ENCODE results near the gene CDC16. TPM values are rescaled to one million over a fixed set of nuclear protein-coding genes. Genes with fewer than 3 reads are reported as not detected.

Gene CDC16
- total and polyA plus RNA-seq, 2 of the 4 experiments (the other 2 are of a cell fraction), result 41.6 to 66.6 TPM

DNA sequence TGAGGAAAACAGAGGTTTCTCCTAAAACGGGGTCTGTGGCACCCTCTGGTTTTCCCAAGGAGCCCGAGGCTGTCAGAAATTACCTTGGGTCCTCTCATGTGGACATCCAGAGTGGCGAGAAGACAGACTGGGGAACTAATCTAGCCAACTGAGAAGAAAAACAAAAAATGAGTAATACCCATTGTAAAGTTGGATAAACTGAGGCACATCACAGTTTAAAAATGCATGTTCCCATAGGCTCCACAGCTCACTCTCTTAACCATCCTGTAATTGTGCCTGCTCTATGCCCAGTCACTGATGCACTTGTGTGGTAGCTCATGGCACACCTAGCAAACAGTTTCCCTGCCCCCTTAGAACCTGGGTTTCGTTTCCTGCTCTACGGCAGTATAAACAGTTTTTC is 31.5 kb downstream of the CDC16 start:
- H2AK5ac ChIP-seq (ENCODE audit: low read depth, low read length), result no peak overlapping the region
- ChIA-PET POLR2A (ENCODE audit: unreplicated experiment) (no interaction called here), CTCF (no interaction called here)
- BruUV-seq (replicated peaks), result no TSS peak
- H2BK5ac ChIP-seq (ENCODE audit: low read depth, low read length, poor library complexity, severe bottlenecking), result peak overlapping the region; percentile 81
- H3K9me1 ChIP-seq (ENCODE audit: insufficient read depth, low read length), result peaks cover 16% of the 10 kb centered on the region
- no peak for ATAC-seq (ENCODE audit: low read depth)
- H4K20me1 ChIP-seq (ENCODE audit: insufficient read depth, low read length), result 0 out of 2 replicates have a peak, but pooled peaks cover 5% of the 10 kb centered on the region
- no peak overlapping the region for H2BK15ac ChIP-seq (ENCODE audit: low read depth, low read length)
- no peak for DNase-seq
- peaks cover 4% of the 10 kb centered on the region for H3K4me1 ChIP-seq (ENCODE audit: control insufficient read depth, insufficient read depth, low read length)
- no peak overlapping the region for H3K4me3 ChIP-seq (ENCODE audit: insufficient read depth, low read depth, low read length)
- H3K14ac ChIP-seq (replicated peaks; ENCODE audit: low read depth, low read length), result no peak overlapping the region
- H3K79me1 ChIP-seq (ENCODE audit: low read depth in 1 of 2, low read length in 2 of 2), result peaks cover 30 to 51% of the 10 kb centered on the region in 2 experiments
- H2BK120ac ChIP-seq (ENCODE audit: low read depth, low read length), result no peak overlapping the region
- H3K9ac ChIP-seq (ENCODE audit: low read depth, low read length), result no peak overlapping the region
- no peaks in the 10 kb centered on the region for H3K27me3 ChIP-seq (ENCODE audit: control insufficient read depth, insufficient read depth, low read length)
- intact Hi-C loops (cut with micrococcal nuclease), result no loop called here
- in situ Hi-C loops (cut with MboI; ENCODE audit: low sequenced_read_pairs), result no loop called here
- no peak overlapping the region for H2AFZ ChIP-seq (replicated peaks; ENCODE audit: low read length, poor library complexity)
- peak overlapping the region in 1 of 2 experiments; percentile 5; a peak in 1 of 4 replicates for H4K8ac ChIP-seq (ENCODE audit: low read depth in 2 of 2, low read length in 2 of 2)
- peaks cover 49% of the 10 kb centered on the region for H3K36me3 ChIP-seq (ENCODE audit: control insufficient read depth, insufficient read depth, low read length)
- dilution Hi-C loops (cut with HindIII; ENCODE audit: low sequenced_read_pairs, unreplicated experiment), result no loop called here
- no peak overlapping the region for H2BK20ac ChIP-seq (ENCODE audit: low read depth, low read length)
- TF ChIP-seq BHLHE40 (IDR thresholded peaks at IDR 0.05; ENCODE audit: low read depth, low read length) (no peak), POLR2A (IDR thresholded peaks at IDR 0.05; ENCODE audit: low read depth, low read length) (no peak), NFE2L2 (IDR thresholded peaks at IDR 0.05; ENCODE audit: low read depth, low read length) (no peak), FOS (IDR thresholded peaks at IDR 0.05; ENCODE audit: low read depth, low read length) (no peak), RCOR1 (IDR thresholded peaks at IDR 0.05; ENCODE audit: insufficient replicate concordance, low read length) (no peak), MAFK (IDR thresholded peaks at IDR 0.05; ENCODE audit: low read depth, low read length) (no peak), RAD21 (IDR thresholded peaks at IDR 0.05; ENCODE audit: low read length) (no peak)
- 0 out of 2 replicates have a peak overlapping the region, but pooled peaks have one; percentile 6 for H3K4ac ChIP-seq (ENCODE audit: low read depth, low read length)
- WGBS, 2 experiments (ENCODE audit: extremely low coverage in 2 of 2, insufficient read length in 1 of 2), result no CpG with 5 or more reads among the region's 5 CpGs
- H2AK9ac ChIP-seq (replicated peaks; ENCODE audit: low read depth, low read length, poor library complexity), result no peak overlapping the region
- H3K27ac ChIP-seq (ENCODE audit: insufficient read depth, low read length), result no peak overlapping the region
- H3K18ac ChIP-seq (ENCODE audit: low read depth, low read length), result no peak overlapping the region
- H4K91ac ChIP-seq (ENCODE audit: insufficient read depth, low read depth, low read length), result no peak overlapping the region
- no peaks in the 10 kb centered on the region for H3K9me3 ChIP-seq (ENCODE audit: control insufficient read depth, insufficient read depth, low read length)
- no peak overlapping the region for H3K4me2 ChIP-seq (ENCODE audit: low read depth, low read length)
- H3K56ac ChIP-seq (ENCODE audit: extremely low read depth, insufficient read depth, low read length), result no peak overlapping the region
- H3K23ac ChIP-seq (ENCODE audit: low read depth, low read length), result 0 out of 2 replicates have a peak overlapping the region, but pooled peaks have one; percentile 15
- no peak overlapping the region for H4K5ac ChIP-seq (ENCODE audit: low read depth, low read length)

Measured in IMR-90 (cell line).